Measurements from ENCODE around the gene CYP4F11.
"Not testable (repeated sequence)": the region's sequence is repeated elsewhere in the genome, so short reads cannot be mapped to it uniquely, and the experiment has no call there.

Gene CYP4F11

DNA sequence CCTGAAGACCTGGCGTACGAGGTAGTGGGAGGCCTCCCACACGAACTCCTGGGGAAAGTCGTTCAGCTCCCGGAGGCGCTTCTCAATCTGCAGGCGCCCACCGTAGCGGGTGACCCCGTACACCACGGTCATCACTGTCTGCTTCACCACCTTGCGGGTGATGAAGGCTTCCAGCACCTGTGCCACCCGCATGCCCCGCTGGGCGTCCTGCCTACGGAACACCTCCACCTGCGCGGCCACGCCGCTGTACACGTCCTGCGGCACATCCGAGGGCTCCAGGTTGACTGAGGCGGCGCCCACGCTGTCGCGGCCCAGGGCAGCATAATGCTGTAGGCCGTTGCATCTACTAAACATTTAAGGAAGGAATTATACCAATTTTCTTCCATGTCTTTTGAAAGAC, 31.4 kb downstream of the CYP4F11 start:
- H3K9me3 Mint-ChIP-seq, H3K36me3 Mint-ChIP-seq, CTCF ChIA-PET, H3K4me1 Mint-ChIP-seq, DNase-seq, H3K27ac Mint-ChIP-seq, H3K4me3 Mint-ChIP-seq: not testable (repeated sequence)
- H3K27me3 Mint-ChIP-seq: peaks cover 50% of the 10 kb centered on the region

DNA sequence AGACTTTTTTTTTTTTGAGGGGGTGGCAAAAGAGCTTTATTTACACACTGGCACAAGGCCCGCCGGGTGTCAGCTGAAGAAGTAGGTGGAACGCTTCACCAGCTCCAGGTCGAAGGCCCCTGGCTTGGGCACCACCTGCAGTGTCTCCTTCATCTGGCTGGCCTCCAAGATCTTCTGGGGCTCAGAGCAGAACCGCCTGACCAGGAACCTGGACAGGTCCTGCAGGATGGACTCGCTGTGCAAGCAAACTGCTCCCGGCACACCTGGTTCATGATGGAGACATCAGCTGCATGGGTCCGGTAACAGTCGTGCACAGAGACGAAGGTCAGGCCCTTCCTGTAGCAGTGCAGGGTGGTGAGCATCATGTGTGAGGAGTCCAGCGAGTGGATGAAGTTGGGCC, 32.1 kb downstream of the CYP4F11 start:
- no peaks in the 10 kb centered on the region for H3K36me3 Mint-ChIP-seq
- H3K27me3 Mint-ChIP-seq: peaks cover 56% of the 10 kb centered on the region

DNA sequence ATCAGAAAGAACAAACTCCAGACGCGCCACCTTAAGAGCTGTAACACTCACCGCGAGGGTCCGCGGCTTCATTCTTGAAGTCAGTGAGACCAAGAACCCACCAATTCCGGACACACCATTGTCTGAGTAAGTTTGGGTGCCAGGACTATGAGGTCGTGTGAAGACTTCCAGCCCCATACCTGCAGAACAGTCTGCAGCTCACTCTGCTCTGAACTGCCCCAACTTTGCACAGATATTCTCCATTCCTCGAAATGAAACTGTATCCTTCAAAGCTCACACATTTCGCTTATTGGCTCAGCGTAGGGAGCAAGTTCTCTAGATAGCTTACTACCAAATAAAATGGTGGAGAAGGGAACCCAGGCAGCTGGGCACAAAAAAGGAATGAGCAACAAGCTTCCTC, 33.8 kb downstream of the CYP4F11 start:
- Mint-ChIP-seq H3K4me1 (peaks cover 6% of the 10 kb centered on the region), H3K9me3 (no peaks in the 10 kb centered on the region), H3K27ac (no peak overlapping the region), H3K4me3 (peak overlapping the region; percentile 29), H3K36me3 (no peaks in the 10 kb centered on the region), H3K27me3 (peaks cover 49% of the 10 kb centered on the region)
- CTCF ChIA-PET: no interaction called here
- DNase-seq: no peak

More for the DNA sequence above, 32.1 kb downstream of the CYP4F11 start:
- CTCF ChIA-PET: no interaction called here
- Mint-ChIP-seq H3K9me3 (no peaks in the 10 kb centered on the region), H3K4me3 (no peak overlapping the region), H3K27ac (no peak overlapping the region), H3K4me1 (peaks cover 6% of the 10 kb centered on the region)
- DNase-seq: no peak

DNA sequence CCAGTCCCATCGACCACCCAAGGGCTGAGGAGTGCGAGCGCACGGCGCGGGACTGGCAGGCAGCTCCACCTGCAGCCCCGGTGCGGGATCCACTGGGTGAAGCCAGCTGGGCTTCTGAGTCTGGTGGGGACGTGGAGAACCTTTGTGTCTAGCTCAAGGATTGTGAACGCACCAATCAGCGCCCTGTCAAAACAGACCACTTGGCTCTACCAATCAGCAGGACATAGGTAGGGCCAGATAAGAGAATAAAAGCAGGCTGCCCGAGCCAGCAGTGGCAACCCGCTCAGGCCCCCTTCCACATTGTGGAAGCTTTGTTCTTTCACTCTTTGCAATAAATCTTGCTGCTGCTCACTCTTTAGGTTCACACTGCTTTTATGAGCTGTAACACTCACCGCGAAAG, 34.3 kb downstream of the CYP4F11 start:
- CTCF ChIA-PET, H3K4me1 Mint-ChIP-seq, DNase-seq, H3K9me3 Mint-ChIP-seq, H3K27ac Mint-ChIP-seq, H3K36me3 Mint-ChIP-seq: not testable (repeated sequence)
- Mint-ChIP-seq H3K4me3 (peak overlapping the region; percentile 29), H3K27me3 (peaks cover 49% of the 10 kb centered on the region)

DNA sequence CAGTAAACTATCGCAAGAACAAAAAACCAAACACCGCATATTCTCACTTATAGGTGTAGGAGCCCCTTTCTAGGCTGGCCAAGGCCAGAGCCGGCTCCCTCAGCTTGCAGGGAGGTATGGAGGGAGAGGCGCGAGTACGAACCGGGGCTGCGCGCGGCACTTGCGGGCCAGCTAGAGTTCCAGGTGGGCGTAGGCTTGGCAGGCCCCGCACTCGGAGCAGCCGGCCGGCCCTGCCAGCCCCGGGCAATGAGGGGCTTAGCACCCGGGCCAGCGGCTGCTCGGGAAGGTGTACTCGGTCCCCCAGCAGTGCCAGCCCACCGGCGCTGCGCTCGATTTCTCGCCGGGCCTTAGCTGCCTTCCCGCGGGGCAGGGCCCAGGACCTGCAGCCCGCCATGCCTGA, 34.8 kb downstream of the CYP4F11 start:
- CTCF ChIA-PET, H3K27ac Mint-ChIP-seq, DNase-seq, H3K36me3 Mint-ChIP-seq, H3K9me3 Mint-ChIP-seq, H3K4me3 Mint-ChIP-seq, H3K4me1 Mint-ChIP-seq: not testable (repeated sequence)
- H3K27me3 Mint-ChIP-seq: peaks cover 49% of the 10 kb centered on the region

DNA sequence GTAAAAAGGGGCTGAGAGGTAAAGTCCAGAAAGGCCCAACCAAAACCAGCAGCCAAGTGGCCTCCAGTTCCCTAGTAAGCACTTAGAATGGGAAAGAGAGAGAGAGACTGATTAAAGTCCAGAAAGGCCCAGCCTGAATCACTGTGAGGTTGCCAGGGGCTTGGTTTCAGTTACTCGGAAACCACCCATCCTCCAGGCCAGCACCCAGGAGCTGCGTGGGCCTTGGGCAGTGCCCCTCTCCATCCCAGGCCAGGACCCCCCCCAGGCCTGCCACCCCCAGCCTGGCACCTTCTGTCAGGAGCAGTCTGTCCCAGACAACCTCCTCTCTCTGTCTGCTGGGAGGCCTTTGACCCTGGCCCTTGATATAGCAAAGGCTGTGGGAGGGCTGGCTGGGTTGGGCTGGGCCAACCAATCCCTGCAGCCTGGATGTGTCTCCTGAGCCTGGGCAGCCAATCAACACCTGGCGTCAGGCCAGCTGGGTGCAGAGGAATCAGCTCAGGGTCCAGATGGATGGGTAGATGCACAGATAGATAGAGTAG, 36.5 kb downstream of the CYP4F11 start, which contains the start of gene CYP4F2:
Gene CYP4F2 (minus strand): TSS at position 337 of the 539 bp plus-strand sequence. CDS start 463 bp downstream, outside the sequence.
- no peaks in the 10 kb centered on the region for H3K36me3 Mint-ChIP-seq
- H3K9me3 Mint-ChIP-seq: no peaks in the 10 kb centered on the region
- peaks cover 49% of the 10 kb centered on the region for H3K27me3 Mint-ChIP-seq
- no peak for DNase-seq
- no peak within 1 kb of the TSS for H3K27ac Mint-ChIP-seq
- H3K4me3 Mint-ChIP-seq: no peak within 1 kb of the TSS
- CTCF ChIA-PET: no interaction called here
- H3K4me1 Mint-ChIP-seq: peaks cover 6% of the 10 kb centered on the region

DNA sequence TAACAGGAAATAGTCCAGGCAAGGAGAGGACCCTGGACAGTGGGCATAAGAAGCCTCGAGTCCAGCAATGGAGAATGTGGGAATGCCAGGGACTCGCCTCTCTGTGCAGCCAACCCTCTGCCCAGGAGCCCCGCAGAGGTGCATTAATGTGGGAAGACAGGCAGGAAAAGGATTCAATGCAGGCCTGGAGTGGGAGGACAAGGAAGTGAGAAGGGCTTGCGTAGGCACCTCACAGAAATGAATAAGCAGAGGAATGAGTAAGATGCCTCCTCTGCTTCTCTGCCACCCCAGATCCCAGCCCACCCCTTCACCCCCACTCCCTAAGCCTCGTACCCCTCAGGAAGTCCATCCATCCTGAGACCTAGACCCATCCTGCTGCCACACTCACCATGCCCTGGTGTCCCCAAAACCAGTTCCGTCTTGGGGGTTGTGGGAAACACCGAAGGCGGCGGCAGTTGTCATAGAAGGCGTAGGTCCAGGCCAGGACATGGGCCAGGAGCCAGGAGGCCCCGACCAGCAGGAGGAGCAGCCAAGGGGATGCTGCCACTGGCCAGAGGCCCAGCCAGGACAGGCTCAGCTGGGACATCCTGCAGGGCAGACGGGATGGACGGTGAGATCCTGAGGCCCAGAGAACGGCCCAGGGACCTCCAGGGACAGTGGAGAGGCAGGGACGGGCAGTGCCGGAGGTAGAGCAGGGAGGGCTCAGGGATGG, 37.1 kb downstream of the CYP4F11 start:
- peaks cover 43% of the 10 kb centered on the region for H3K27me3 Mint-ChIP-seq

DNA sequence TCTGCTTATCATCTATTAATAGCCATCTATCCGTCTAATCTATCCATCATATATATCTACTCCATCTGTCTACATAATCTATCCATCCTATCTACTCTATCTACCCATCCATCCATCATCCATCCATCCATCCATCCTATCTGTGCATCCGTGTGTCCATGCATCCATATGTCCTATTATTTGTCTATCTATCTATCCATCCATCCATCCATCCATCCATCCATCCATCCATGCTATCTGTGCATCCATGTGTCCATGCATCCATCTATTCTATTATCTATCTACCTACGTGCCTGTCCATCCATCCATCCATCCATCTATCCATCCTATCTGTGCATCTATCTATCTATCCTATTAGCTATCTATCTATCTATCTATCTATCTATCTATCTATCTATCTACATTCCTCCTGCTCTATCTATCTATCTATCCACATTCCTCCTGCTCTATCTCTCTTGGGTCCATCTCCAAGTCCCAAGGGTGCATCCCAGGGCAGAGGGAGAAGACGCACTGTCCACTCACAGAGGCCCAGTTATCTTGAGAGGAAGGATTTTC, 38.4 kb downstream of the CYP4F11 start:
- Mint-ChIP-seq H3K4me1 (peaks cover 6% of the 10 kb centered on the region), H3K9me3 (no peaks in the 10 kb centered on the region), H3K27me3 (peaks cover 35% of the 10 kb centered on the region), H3K4me3 (no peak overlapping the region), H3K36me3 (no peaks in the 10 kb centered on the region), H3K27ac (no peak overlapping the region)
- DNase-seq: no peak
- CTCF ChIA-PET: no interaction called here

More for the DNA sequence above, 37.1 kb downstream of the CYP4F11 start:
- Mint-ChIP-seq H3K4me1 (peaks cover 6% of the 10 kb centered on the region), H3K4me3 (no peak overlapping the region), H3K9me3 (no peaks in the 10 kb centered on the region), H3K36me3 (no peaks in the 10 kb centered on the region), H3K27ac (no peak overlapping the region)
- CTCF ChIA-PET: no interaction called here
- no peak for DNase-seq

DNA sequence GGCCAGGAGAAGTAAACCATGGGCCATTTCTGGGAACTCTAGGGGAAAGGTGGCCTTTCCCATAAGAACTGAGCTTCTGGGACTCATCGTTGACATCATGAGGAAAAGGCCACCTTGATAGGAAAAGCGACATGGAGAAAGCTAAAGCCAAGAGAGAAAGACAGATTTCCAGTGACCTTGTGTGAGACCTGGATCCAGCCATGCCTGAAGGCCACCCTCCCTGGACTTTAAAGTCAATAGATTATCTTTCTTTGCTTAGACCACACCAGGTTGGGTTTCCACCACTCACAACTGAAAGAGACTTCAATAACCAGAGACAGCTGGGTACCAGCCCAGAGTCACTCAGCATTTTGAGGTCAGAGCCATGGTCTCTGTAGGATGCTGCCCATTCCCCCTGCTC, 40.0 kb downstream of the CYP4F11 start:
- H3K36me3 Mint-ChIP-seq: no peaks in the 10 kb centered on the region
- H3K9me3 Mint-ChIP-seq: no peaks in the 10 kb centered on the region
- DNase-seq: no peak
- H3K27ac Mint-ChIP-seq: no peak overlapping the region
- H3K4me3 Mint-ChIP-seq: no peak overlapping the region
- no peaks in the 10 kb centered on the region for H3K4me1 Mint-ChIP-seq
- CTCF ChIA-PET: no interaction called here
- peaks cover 19% of the 10 kb centered on the region for H3K27me3 Mint-ChIP-seq

DNA sequence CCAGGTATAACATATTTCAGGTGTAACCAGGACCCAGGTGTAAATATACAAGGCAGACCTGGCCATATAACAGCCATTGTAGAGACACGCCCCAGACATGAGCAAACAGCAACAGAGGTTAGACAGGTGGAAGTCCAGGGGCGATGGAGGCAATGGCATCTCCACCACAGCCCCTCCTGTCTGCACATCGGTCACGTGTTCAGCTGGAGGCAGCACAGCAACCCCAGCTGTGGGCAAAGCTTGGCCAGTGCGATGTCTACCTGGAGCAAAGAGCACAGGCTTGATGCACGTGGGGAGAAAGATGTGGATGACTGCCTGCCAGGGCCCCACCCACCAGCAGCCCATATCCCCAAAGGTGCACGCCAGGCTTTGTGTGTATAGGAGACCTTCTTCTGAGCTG, 40.9 kb downstream of the CYP4F11 start:
- Mint-ChIP-seq H3K4me1 (no peaks in the 10 kb centered on the region), H3K27me3 (peaks cover 10% of the 10 kb centered on the region), H3K4me3 (no peak overlapping the region), H3K36me3 (no peaks in the 10 kb centered on the region), H3K9me3 (no peaks in the 10 kb centered on the region), H3K27ac (no peak overlapping the region)
- CTCF ChIA-PET: no interaction called here
- DNase-seq: no peak

DNA sequence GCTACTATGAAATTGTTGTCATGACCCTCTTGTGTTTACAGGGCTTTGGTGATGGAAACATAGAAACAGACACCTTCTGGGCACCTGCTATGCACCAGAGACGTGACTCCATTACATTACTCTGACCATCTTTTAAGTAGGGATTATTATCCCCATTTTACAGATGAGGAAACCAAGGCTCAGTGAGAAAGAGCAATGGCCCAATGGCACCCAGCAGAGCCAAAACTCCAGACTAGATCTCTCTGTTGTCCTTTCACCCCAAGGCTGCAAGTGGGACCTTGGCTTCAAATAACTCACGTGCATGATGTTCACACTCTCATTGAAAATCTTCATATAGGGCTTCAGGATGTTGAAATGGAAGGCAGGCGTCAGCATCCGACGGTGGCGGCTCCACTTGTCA, 42.3 kb downstream of the CYP4F11 start:
- H3K4me3 Mint-ChIP-seq: no peak overlapping the region
- H3K9me3 Mint-ChIP-seq: no peaks in the 10 kb centered on the region
- H3K36me3 Mint-ChIP-seq: no peaks in the 10 kb centered on the region
- DNase-seq: no peak
- H3K27me3 Mint-ChIP-seq: no peaks in the 10 kb centered on the region
- no peak overlapping the region for H3K27ac Mint-ChIP-seq
- H3K4me1 Mint-ChIP-seq: no peaks in the 10 kb centered on the region
- CTCF ChIA-PET: no interaction called here

DNA sequence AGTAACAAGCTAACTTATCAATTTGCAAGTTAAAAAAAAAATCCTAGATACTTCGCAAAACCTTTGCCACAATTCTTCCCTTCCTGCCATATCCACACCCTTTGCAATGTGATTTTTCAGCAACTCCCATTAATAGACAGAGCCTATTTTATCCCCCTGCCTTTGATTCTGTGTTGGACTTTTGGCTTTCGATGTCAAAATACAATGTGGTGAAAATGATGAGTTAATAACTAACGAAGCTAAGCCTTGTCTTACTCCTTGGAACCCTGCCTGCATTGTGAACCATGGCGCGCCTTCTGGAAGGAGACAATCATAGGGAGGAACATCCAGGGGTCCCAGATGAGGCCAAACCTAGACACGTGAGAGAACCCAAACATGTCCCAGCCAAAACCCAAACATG, 42.9 kb downstream of the CYP4F11 start:
- H3K27ac Mint-ChIP-seq: no peak overlapping the region
- H3K4me1 Mint-ChIP-seq: no peaks in the 10 kb centered on the region
- H3K36me3 Mint-ChIP-seq: no peaks in the 10 kb centered on the region
- no peaks in the 10 kb centered on the region for H3K27me3 Mint-ChIP-seq
- no peak for DNase-seq
- CTCF ChIA-PET: no interaction called here
- no peaks in the 10 kb centered on the region for H3K9me3 Mint-ChIP-seq
- H3K4me3 Mint-ChIP-seq: no peak overlapping the region

DNA sequence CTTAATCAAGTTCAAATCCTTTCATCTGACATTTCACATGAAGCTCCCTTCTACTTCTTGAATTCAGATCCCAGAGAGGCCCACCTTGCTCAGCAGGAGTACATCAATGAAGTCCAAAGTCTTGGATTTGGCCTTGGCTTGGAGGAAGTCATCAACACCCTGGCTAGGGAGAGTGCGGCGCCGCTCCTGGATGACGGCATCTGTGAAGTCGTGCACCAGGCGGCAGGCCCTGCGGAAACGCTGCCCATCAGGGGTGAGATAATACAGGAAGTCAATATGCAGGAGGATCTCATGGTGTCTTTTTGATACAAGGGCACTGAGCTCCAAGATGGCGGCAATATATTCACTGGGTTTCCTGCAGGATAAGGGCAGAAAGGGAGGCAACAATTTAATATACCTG, 45.0 kb downstream of the CYP4F11 start:
- H3K9me3 Mint-ChIP-seq, H3K27ac Mint-ChIP-seq, H3K27me3 Mint-ChIP-seq, DNase-seq, H3K4me3 Mint-ChIP-seq, H3K36me3 Mint-ChIP-seq, H3K4me1 Mint-ChIP-seq, CTCF ChIA-PET: not testable (repeated sequence)

DNA sequence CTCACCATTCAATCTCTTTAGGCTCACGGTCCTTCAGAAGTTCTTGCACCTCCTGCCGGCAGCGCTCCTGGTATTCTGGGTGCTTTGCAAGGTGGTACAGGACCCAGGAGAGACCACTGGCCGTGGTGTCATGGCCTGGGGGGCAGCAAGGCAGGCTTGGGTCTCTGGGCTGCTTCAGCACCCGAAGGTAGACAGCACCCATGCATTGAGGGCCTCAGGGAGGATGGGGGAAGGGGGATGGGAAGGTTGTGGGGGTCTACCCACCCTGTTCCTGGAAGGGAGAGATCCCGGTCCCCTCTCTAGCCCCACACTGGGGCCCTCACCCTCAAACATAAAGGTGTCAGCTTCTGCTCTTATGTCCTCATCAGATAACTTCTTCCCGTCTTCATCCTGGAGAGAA, 48.4 kb downstream of the CYP4F11 start:
- Mint-ChIP-seq H3K4me1 (no peaks in the 10 kb centered on the region), H3K36me3 (no peaks in the 10 kb centered on the region), H3K4me3 (no peak overlapping the region), H3K27me3 (peaks cover 10% of the 10 kb centered on the region), H3K9me3 (no peaks in the 10 kb centered on the region), H3K27ac (no peak overlapping the region)
- no peak for DNase-seq
- CTCF ChIA-PET: no interaction called here

DNA sequence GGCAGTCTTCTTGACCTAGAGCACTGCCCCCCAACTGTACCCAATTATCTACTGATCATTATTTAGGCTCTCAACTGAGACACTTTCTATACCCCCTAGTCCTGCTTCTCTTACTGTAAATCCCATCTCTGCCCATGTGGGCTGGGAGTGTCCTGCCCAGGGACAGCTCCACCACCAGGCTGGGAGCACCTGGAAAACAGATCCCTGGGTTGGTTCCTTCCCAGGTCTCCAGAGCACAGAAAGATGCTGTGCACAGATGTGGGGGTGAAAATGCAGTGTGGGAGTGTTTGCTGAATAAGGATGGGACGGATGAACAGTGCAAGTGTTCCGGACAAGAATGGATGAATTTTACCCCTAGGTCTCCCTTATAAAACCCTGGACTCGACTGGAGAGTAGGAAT, 49.2 kb downstream of the CYP4F11 start:
- no peaks in the 10 kb centered on the region for H3K36me3 Mint-ChIP-seq
- H3K4me3 Mint-ChIP-seq: no peak overlapping the region
- no peak for DNase-seq
- no peaks in the 10 kb centered on the region for H3K9me3 Mint-ChIP-seq
- no peaks in the 10 kb centered on the region for H3K4me1 Mint-ChIP-seq
- peaks cover 10% of the 10 kb centered on the region for H3K27me3 Mint-ChIP-seq
- CTCF ChIA-PET: no interaction called here
- no peak overlapping the region for H3K27ac Mint-ChIP-seq

All from activated naive CD4-positive, alpha-beta T cell treated with anti-CD3 and anti-CD28 coated beads, Interleukin-2, amount 10 ng/mL, durations not matched to agents 7 days and 5 days (primary cell).